HCT116 (cell line): ENCODE measurements around the gene AGPAT2. TPM values are rescaled to one million over a fixed set of nuclear protein-coding genes. Genes with fewer than 3 reads are reported as not detected.
A peak's percentile ranks its signal among the peaks of the same experiment; 100 is the strongest.

Experiments
- ATAC-seq: fragments of 200-7000 bp; cut with Tn5 transposase; 2 replicates; pipeline ENCODE4 v1.9.1; 2020; ENCODE audit warnings: mild to moderate bottlenecking, moderate library complexity
- BruUV-seq: library from RNA; stranded (reverse); fragments of 400-500 nt; replicated peaks from 2 replicates; lab custom pipeline; 2021; lab: Mats Ljungman, UMichigan
- CTCF ChIA-PET: fragments of 300-600 bp; sonication (Branson Sonifier 250); formaldehyde crosslinking; loops from one replicate; lab custom pipeline; 2021; ENCODE audit warnings: antibody characterized with exemption; lab: Charles Lee
- POLR2A ChIA-PET: fragments of 300-600, 350-600 bp; sonication (Branson Sonifier 250); formaldehyde crosslinking; loops from one replicate; lab custom pipeline; 2021; ENCODE audit warnings: antibody characterized with exemption; lab: Charles Lee
- RAD21 ChIA-PET, 2 experiments: fragments of 300-600 bp; sonication (Branson Sonifier 250); formaldehyde crosslinking; loops; one replicate each; lab custom pipeline; 2023; ENCODE audit warnings: low total read pairs in 2 of 2; ENCODE audit not compliant: uncharacterized antibody in 2 of 2, unreplicated experiment in 2 of 2, low non-redundant PET in 1 of 2; lab: Charles Lee
- DNase-seq: peaks from one replicate; pipeline ENCODE4 v3.0.0-alpha.2; 2010; ENCODE audit warnings: low read depth, low spot score
- H2AFZ ChIP-seq: fragments of 200-600 bp; shearing (Covaris generic), sonication (generic); 2 replicates; pipeline ENCODE4 v1.6.1; 2017; ENCODE audit warnings: low read depth, mixed run types, mixed read lengths, antibody characterized with exemption, low read length; ENCODE audit not compliant: poor library complexity, severe bottlenecking
- H3K27ac ChIP-seq: 2 replicates; pipeline ENCODE4 v1.5.1; 2012; ENCODE audit warnings: low read depth, low read length
- H3K27me3 ChIP-seq: fragments of 200-600 bp; sonication (generic); 2 replicates; pipeline ENCODE4 v1.6.1; 2016; ENCODE audit warnings: mixed run types, low read length, mixed read lengths; ENCODE audit not compliant: insufficient read depth
- H3K36me3 ChIP-seq, 2 experiments: fragments of 200-500 bp in 1 of 2; fragments of 200-600 bp in 1 of 2; sonication (Bioruptor generic) in 1 of 2; sonication (generic) in 1 of 2; 2 replicates each; pipeline versions ENCODE4 v1.5.1 to v1.6.1; 2014 to 2016; ENCODE audit warnings: low read length in 2 of 2, inconsistent platforms in 1 of 2, mixed read lengths in 1 of 2, mixed run types in 1 of 2; ENCODE audit not compliant: insufficient read depth in 2 of 2, control insufficient read depth in 1 of 2
- H3K4me1 ChIP-seq, 2 experiments: fragments of 200-600 bp in 1 of 2; sonication (generic) in 1 of 2; 2 replicates each; pipeline versions ENCODE4 v1.5.1 to v1.6.1; 2012 to 2017; ENCODE audit warnings: low read length in 2 of 2, inconsistent platforms in 1 of 2, mild to moderate bottlenecking in 1 of 2, mixed read lengths in 1 of 2, mixed run types in 1 of 2, moderate library complexity in 1 of 2; ENCODE audit not compliant: insufficient read depth in 2 of 2, control insufficient read depth in 1 of 2
- H3K4me2 ChIP-seq: fragments of 200-600 bp; sonication (generic); 2 replicates; pipeline ENCODE4 v1.6.1; 2017; ENCODE audit warnings: mixed run types, low read length, mixed read lengths
- H3K4me3 ChIP-seq, 2 experiments: fragments of 200-600 bp in 1 of 2; sonication (generic) in 1 of 2; replicated peaks in 1 of 2; 2 replicates each; pipeline ENCODE4 v1.5.1; 2011 to 2016; ENCODE audit warnings: low read length in 2 of 2, control low read depth in 1 of 2, low read depth in 1 of 2, mild to moderate bottlenecking in 1 of 2, mixed read lengths in 1 of 2, mixed run types in 1 of 2
- H3K79me2 ChIP-seq: fragments of 200-600 bp; sonication (generic); 2 replicates; pipeline ENCODE4 v1.6.1; 2017; ENCODE audit warnings: mild to moderate bottlenecking, mixed run types, low read length, moderate library complexity, mixed read lengths; ENCODE audit not compliant: insufficient read depth
- H3K9ac ChIP-seq: fragments of 200-600 bp; sonication (generic); 2 replicates; pipeline ENCODE4 v1.6.1; 2016; ENCODE audit warnings: low read length, mixed read lengths
- H3K9me2 ChIP-seq: fragments of 200-600 bp; sonication (generic), shearing (Covaris generic); 2 replicates; pipeline ENCODE4 v1.6.1; 2017; ENCODE audit warnings: mixed run types, mild to moderate bottlenecking, moderate library complexity; ENCODE audit not compliant: insufficient read depth
- H3K9me3 ChIP-seq, 2 experiments: fragments of 200-500 bp in 1 of 2; fragments of 200-600 bp in 1 of 2; sonication (Bioruptor generic) in 1 of 2; sonication (generic) in 1 of 2; 2 replicates each; pipeline ENCODE4 v1.6.1; 2014 to 2017; ENCODE audit warnings: low read length in 2 of 2, mixed read lengths in 2 of 2, inconsistent platforms in 1 of 2, low read depth in 1 of 2, mild to moderate bottlenecking in 1 of 2, mixed run types in 1 of 2, moderate library complexity in 1 of 2; ENCODE audit not compliant: control insufficient read depth in 1 of 2, insufficient read depth in 1 of 2
- H4K20me1 ChIP-seq: fragments of 200-600 bp; sonication (generic), shearing (Covaris generic); 2 replicates; pipeline ENCODE4 v1.6.1; 2017; ENCODE audit warnings: mixed run types, mild to moderate bottlenecking, moderate library complexity; ENCODE audit not compliant: insufficient read depth
- EGR1 ChIP-seq: IDR thresholded peaks from 2 replicates; pipeline ENCODE4 v1.6.1; 2012; ENCODE audit warnings: low read depth
- FOSL1 ChIP-seq: IDR thresholded peaks from 2 replicates; pipeline ENCODE4 v1.6.1; 2012; ENCODE audit warnings: low read depth
- JUND ChIP-seq: IDR thresholded peaks from 2 replicates; pipeline ENCODE4 v1.6.1; 2012
- MAX ChIP-seq: IDR thresholded peaks from 2 replicates; pipeline ENCODE4 v1.6.1; 2012
- SIN3A ChIP-seq: IDR thresholded peaks from 2 replicates; pipeline ENCODE4 v1.6.1; 2012; ENCODE audit warnings: low read depth
- SP1 ChIP-seq: IDR thresholded peaks from 2 replicates; pipeline ENCODE4 v1.6.1; 2012; ENCODE audit warnings: low read depth
- SRF ChIP-seq: IDR thresholded peaks from 2 replicates; pipeline ENCODE4 v1.6.1; 2012; ENCODE audit warnings: low read depth
- ZBTB33 ChIP-seq: IDR thresholded peaks from 2 replicates; pipeline ENCODE4 v1.6.1; 2011; ENCODE audit warnings: mild to moderate bottlenecking, low read length, moderate library complexity; ENCODE audit not compliant: insufficient replicate concordance; ENCODE audit errors: extremely low read depth
- ZFX ChIP-seq: fragments of 450-650 bp; IDR thresholded peaks from 2 replicates; pipeline ENCODE4 v1.6.1; 2017
- intact Hi-C: fragments of 100-400 bp; cut with micrococcal nuclease; formaldehyde crosslinking; loops from 2 replicates; pipeline ENCODE4 v1.10.0; 2022
- total RNA-seq: library from RNA; stranded (reverse); gene quantifications from one replicate; pipeline ENCODE4 v1.2.1, GENCODE V29; 2021; ENCODE audit not compliant: unreplicated experiment
- TF ChIP-seq, protein P1 (sequence below): IDR thresholded peaks from 2 replicates; pipeline ENCODE4 v1.6.1; 2012; ENCODE audit warnings: low read depth

The AGPAT2 gene
- total RNA-seq, 1 experiment from 2014 or later: 86.0 TPM

- ATAC-seq (no peak; the same call in 1 of the 2 replicates), DNase-seq (no peak)
- intact Hi-C loops: loop anchor here (1.0 to 2.0 kb wide), 2 partner anchors 51 to 159 kb away; no protein-coding TSS in a partner anchor
- Histone ChIP-seq H4K20me1 (no peaks in the 10 kb centered on the region), H2AFZ (peak overlapping the region; percentile 85), H3K9ac (peak overlapping the region; percentile 43; the same call in 1 of the 2 replicates), H3K27ac (no peak overlapping the region; the same call in 1 of the 2 replicates), H3K9me3 (no peaks in the 10 kb centered on the region), H3K4me3 (peak overlapping the region in 1 of 2 experiments; percentile 31; a peak in 2 of 4 replicates), H3K4me2 (peak overlapping the region; percentile 65), H3K36me3 (no peaks in the 10 kb centered on the region), H3K9me2 (no peaks in the 10 kb centered on the region), H3K27me3 (no peaks in the 10 kb centered on the region), H3K79me2 (no peaks in the 10 kb centered on the region), H3K4me1 (peaks cover 7 to 14% of the 10 kb centered on the region in 2 experiments)
- no TSS peak for BruUV-seq
- no peak for TF ChIP-seq JUND
- TF ChIP-seq MAX: peak; percentile 89
- no peak for TF ChIP-seq EGR1
- ChIA-PET RAD21 (no interaction called here), CTCF (interaction anchor here (1.0 to 1.3 kb wide), 2 partner anchors 9 to 159 kb away, joined by 3 to 4 read pairs; no protein-coding TSS in a partner anchor), POLR2A (no interaction called here)
Observed at GRCh38 chr9:136644343-136644592, 43.0 kb downstream of the AGPAT2 start.

- Histone ChIP-seq H3K4me3 (peak overlapping the region in 1 of 2 experiments; percentile 31; a peak in 2 of 4 replicates), H3K27ac (no peak overlapping the region; the same call in 1 of the 2 replicates), H4K20me1 (no peaks in the 10 kb centered on the region), H3K9me2 (no peaks in the 10 kb centered on the region), H3K79me2 (no peaks in the 10 kb centered on the region), H3K4me2 (peak overlapping the region; percentile 65), H3K27me3 (no peaks in the 10 kb centered on the region), H2AFZ (peak overlapping the region; percentile 85), H3K4me1 (peaks cover 7 to 14% of the 10 kb centered on the region in 2 experiments), H3K9ac (peak overlapping the region; percentile 43; the same call in 1 of the 2 replicates), H3K36me3 (no peaks in the 10 kb centered on the region), H3K9me3 (no peaks in the 10 kb centered on the region)
- intact Hi-C loops: loop anchor here (1.0 to 2.0 kb wide), 2 partner anchors 51 to 158 kb away; no protein-coding TSS in a partner anchor
- ChIA-PET POLR2A (no interaction called here), RAD21 (no interaction called here), CTCF (interaction anchor here (1.0 to 1.3 kb wide), 2 partner anchors 10 to 159 kb away, joined by 3 to 4 read pairs; no protein-coding TSS in a partner anchor)
- no TSS peak for BruUV-seq
- DNase-seq: no peak
- ATAC-seq: peak; percentile 44; the same call in 1 of the 2 replicates
- TF ChIP-seq SIN3A: no peak
- no peak for TF ChIP-seq ZBTB33
- no peak for TF ChIP-seq EGR1
- TF ChIP-seq SRF: no peak
- TF ChIP-seq FOSL1: no peak
- no peak for TF ChIP-seq MAX
- TF ChIP-seq, protein P1, sequence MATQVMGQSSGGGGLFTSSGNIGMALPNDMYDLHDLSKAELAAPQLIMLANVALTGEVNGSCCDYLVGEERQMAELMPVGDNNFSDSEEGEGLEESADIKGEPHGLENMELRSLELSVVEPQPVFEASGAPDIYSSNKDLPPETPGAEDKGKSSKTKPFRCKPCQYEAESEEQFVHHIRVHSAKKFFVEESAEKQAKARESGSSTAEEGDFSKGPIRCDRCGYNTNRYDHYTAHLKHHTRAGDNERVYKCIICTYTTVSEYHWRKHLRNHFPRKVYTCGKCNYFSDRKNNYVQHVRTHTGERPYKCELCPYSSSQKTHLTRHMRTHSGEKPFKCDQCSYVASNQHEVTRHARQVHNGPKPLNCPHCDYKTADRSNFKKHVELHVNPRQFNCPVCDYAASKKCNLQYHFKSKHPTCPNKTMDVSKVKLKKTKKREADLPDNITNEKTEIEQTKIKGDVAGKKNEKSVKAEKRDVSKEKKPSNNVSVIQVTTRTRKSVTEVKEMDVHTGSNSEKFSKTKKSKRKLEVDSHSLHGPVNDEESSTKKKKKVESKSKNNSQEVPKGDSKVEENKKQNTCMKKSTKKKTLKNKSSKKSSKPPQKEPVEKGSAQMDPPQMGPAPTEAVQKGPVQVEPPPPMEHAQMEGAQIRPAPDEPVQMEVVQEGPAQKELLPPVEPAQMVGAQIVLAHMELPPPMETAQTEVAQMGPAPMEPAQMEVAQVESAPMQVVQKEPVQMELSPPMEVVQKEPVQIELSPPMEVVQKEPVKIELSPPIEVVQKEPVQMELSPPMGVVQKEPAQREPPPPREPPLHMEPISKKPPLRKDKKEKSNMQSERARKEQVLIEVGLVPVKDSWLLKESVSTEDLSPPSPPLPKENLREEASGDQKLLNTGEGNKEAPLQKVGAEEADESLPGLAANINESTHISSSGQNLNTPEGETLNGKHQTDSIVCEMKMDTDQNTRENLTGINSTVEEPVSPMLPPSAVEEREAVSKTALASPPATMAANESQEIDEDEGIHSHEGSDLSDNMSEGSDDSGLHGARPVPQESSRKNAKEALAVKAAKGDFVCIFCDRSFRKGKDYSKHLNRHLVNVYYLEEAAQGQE: no peak
- TF ChIP-seq SP1: no peak
- TF ChIP-seq ZFX: no peak
Observed at GRCh38 chr9:136643596-136644342, 43.5 kb downstream of the AGPAT2 start.
